ENCODE data around the gene TMEM151B. TPM values are rescaled to one million over a fixed set of nuclear protein-coding genes. Genes with fewer than 3 reads are reported as not detected.

Gene TMEM151B
- total and polyA plus RNA-seq, 2 of the 4 experiments (the other 2 are of a cell fraction): not detected

- no peak for DNase-seq
- Histone ChIP-seq H3K23ac (ENCODE audit: low read depth, low read length) (no peak overlapping the region), H2BK15ac (ENCODE audit: low read depth, low read length) (no peak overlapping the region), H3K9me3 (ENCODE audit: control insufficient read depth, insufficient read depth, low read length) (peaks cover 2% of the 10 kb centered on the region), H2AK5ac (ENCODE audit: low read depth, low read length) (no peak overlapping the region), H4K91ac (ENCODE audit: insufficient read depth, low read depth, low read length) (no peak overlapping the region), H2BK5ac (ENCODE audit: low read depth, low read length, poor library complexity, severe bottlenecking) (no peak overlapping the region), H3K27ac (ENCODE audit: insufficient read depth, low read length) (no peak overlapping the region), H3K56ac (ENCODE audit: extremely low read depth, insufficient read depth, low read length) (no peak overlapping the region), H4K8ac (ENCODE audit: low read depth in 2 of 2, low read length in 2 of 2) (no peak overlapping the region), H3K79me1 (ENCODE audit: low read depth in 1 of 2, low read length in 2 of 2) (no peaks in the 10 kb centered on the region), H3K4me3 (ENCODE audit: insufficient read depth, low read depth, low read length) (no peak overlapping the region), H4K20me1 (ENCODE audit: insufficient read depth, low read length) (no peaks in the 10 kb centered on the region), H2BK20ac (ENCODE audit: low read depth, low read length) (no peak overlapping the region), H2BK120ac (ENCODE audit: low read depth, low read length) (no peak overlapping the region), H3K18ac (ENCODE audit: low read depth, low read length) (no peak overlapping the region), H3K4me1 (ENCODE audit: control insufficient read depth, insufficient read depth, low read length) (no peaks in the 10 kb centered on the region), H3K9ac (ENCODE audit: low read depth, low read length) (no peak overlapping the region), H3K4ac (ENCODE audit: low read depth, low read length) (no peak overlapping the region), H2AK9ac (replicated peaks; ENCODE audit: low read depth, low read length, poor library complexity) (no peak overlapping the region), H3K27me3 (ENCODE audit: control insufficient read depth, insufficient read depth, low read length) (peaks cover 31% of the 10 kb centered on the region), H3K14ac (replicated peaks; ENCODE audit: low read depth, low read length) (no peak overlapping the region), H3K4me2 (ENCODE audit: low read depth, low read length) (no peak overlapping the region), H3K36me3 (ENCODE audit: control insufficient read depth, insufficient read depth, low read length) (no peaks in the 10 kb centered on the region), H3K9me1 (ENCODE audit: insufficient read depth, low read length) (no peaks in the 10 kb centered on the region), H4K5ac (ENCODE audit: low read depth, low read length) (no peak overlapping the region), H2AFZ (replicated peaks; ENCODE audit: low read length, poor library complexity) (no peak overlapping the region)
- ChIA-PET CTCF (no interaction called here), POLR2A (ENCODE audit: unreplicated experiment) (no interaction called here)
- dilution Hi-C loops (cut with HindIII; ENCODE audit: low sequenced_read_pairs, unreplicated experiment): no loop called here
- intact Hi-C loops (cut with micrococcal nuclease): no loop called here
- BruUV-seq (replicated peaks): no TSS peak
- 0% methylated on average over 1 of the region's 1 CpG; no CpG with 5 or more reads in 1 of the 2 experiments for WGBS, 2 experiments (ENCODE audit: extremely low coverage in 2 of 2, insufficient read length in 1 of 2)
- no peak for ATAC-seq (ENCODE audit: low read depth)
- TF ChIP-seq POLR2A (IDR thresholded peaks at IDR 0.05; ENCODE audit: low read depth, low read length): no peak
- no peak for TF ChIP-seq MAFK (IDR thresholded peaks at IDR 0.05; ENCODE audit: low read depth, low read length)
- no peak for TF ChIP-seq SMC3 (IDR thresholded peaks at IDR 0.05; ENCODE audit: low read depth, low read length)
- TF ChIP-seq CEBPB (IDR thresholded peaks at IDR 0.05; ENCODE audit: low read depth, low read length): no peak
- TF ChIP-seq BHLHE40 (IDR thresholded peaks at IDR 0.05; ENCODE audit: low read depth, low read length): no peak
- no peak for TF ChIP-seq RCOR1 (IDR thresholded peaks at IDR 0.05; ENCODE audit: insufficient replicate concordance, low read length)
- no peak for TF ChIP-seq CHD1 (IDR thresholded peaks at IDR 0.05; ENCODE audit: low read depth, low read length)
- no peak for TF ChIP-seq NFE2L2 (IDR thresholded peaks at IDR 0.05; ENCODE audit: low read depth, low read length)
- TF ChIP-seq USF2 (IDR thresholded peaks at IDR 0.05; ENCODE audit: low read depth, low read length): no peak
- TF ChIP-seq, protein P1, sequence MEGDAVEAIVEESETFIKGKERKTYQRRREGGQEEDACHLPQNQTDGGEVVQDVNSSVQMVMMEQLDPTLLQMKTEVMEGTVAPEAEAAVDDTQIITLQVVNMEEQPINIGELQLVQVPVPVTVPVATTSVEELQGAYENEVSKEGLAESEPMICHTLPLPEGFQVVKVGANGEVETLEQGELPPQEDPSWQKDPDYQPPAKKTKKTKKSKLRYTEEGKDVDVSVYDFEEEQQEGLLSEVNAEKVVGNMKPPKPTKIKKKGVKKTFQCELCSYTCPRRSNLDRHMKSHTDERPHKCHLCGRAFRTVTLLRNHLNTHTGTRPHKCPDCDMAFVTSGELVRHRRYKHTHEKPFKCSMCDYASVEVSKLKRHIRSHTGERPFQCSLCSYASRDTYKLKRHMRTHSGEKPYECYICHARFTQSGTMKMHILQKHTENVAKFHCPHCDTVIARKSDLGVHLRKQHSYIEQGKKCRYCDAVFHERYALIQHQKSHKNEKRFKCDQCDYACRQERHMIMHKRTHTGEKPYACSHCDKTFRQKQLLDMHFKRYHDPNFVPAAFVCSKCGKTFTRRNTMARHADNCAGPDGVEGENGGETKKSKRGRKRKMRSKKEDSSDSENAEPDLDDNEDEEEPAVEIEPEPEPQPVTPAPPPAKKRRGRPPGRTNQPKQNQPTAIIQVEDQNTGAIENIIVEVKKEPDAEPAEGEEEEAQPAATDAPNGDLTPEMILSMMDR (conservative IDR thresholded peaks at IDR 0.05; ENCODE audit: low read depth, low read length): no peak
- TF ChIP-seq RFX5 (IDR thresholded peaks at IDR 0.05; ENCODE audit: low read depth, low read length): no peak
- in situ Hi-C loops (cut with MboI; ENCODE audit: low sequenced_read_pairs): no loop called here
These were observed 86.2 kb downstream of the TMEM151B start for GRCh38 chr6:44356487-44356886.
